Adrenal gland (tissue), 12 donors: Measurements from ENCODE around the gene ANO4. TPM values are rescaled to one million over a fixed set of nuclear protein-coding genes. Genes with fewer than 3 reads are reported as not detected.

Source experiments
- DNase-seq, 7 donors: peaks; one replicate each; pipeline ENCODE4 v3.0.0-alpha.2; 2019 to 2020
- H3K27ac ChIP-seq, 5 donors: fragments of 200-600 bp; sonication (generic) in 4 of 5; 1 replicate in 3 of 5; 2 replicates in 2 of 5; pipeline versions ENCODE4 v1.5.1 to v1.8.0; 2016 to 2020; ENCODE audit warnings: mild to moderate bottlenecking in 1 of 5
- H3K27me3 ChIP-seq: fragments of 200-600 bp; 2 replicates; pipeline ENCODE4 v1.8.0; 2021
- H3K36me3 ChIP-seq, 2 donors: fragments of 200-600 bp; replicated peaks in 1 of 2; 1 replicate in 1 of 2; 2 replicates in 1 of 2; pipeline versions ENCODE4 v1.5.1 to v1.8.0; 2018 to 2022
- H3K4me1 ChIP-seq, 2 donors: fragments of 200-600 bp; replicated peaks in 1 of 2; 1 replicate in 1 of 2; 2 replicates in 1 of 2; pipeline versions ENCODE4 v1.5.1 to v1.8.0; 2018 to 2021
- H3K4me3 ChIP-seq, 4 donors: fragments of 200-600 bp; sonication (generic) in 3 of 4; one replicate each; pipeline ENCODE4 v1.5.1; 2016 to 2018
- H3K9me3 ChIP-seq, 3 donors: fragments of 200-600 bp; sonication (generic) in 1 of 3; replicated peaks in 1 of 3; 1 replicate in 2 of 3; 2 replicates in 1 of 3; pipeline versions ENCODE4 v1.5.1 to v1.8.0; 2016 to 2021
- CTCF ChIP-seq, 6 experiments: fragments of 450-650 bp in 4 of 6; fragments of 200-600 bp in 2 of 6; sonication (generic) in 1 of 6; IDR thresholded peaks; 1 replicate in 5 of 6; 2 replicates in 1 of 6; pipeline versions ENCODE4 v1.5.1 to v1.8.0; 2016 to 2021; ENCODE audit warnings: antibody characterized with exemption in 6 of 6, mild to moderate bottlenecking in 2 of 6, moderate library complexity in 1 of 6
- POLR2A ChIP-seq, 2 donors: fragments of 450-650 bp; IDR thresholded peaks; one replicate each; pipeline ENCODE4 v1.6.1; 2017; ENCODE audit warnings: antibody characterized with exemption in 2 of 2, mild to moderate bottlenecking in 2 of 2, moderate library complexity in 1 of 2
- WGBS, 4 donors: extraction: QIAGEN DNeasy Blood & Tissue Kit in 2 of 4; methylation state at CpG; one replicate each; pipeline versions ENCODE4 v1.1.5 to v1.1.7; 2013 to 2017; 5-methylcytosine and 5-hydroxymethylcytosine counted together
- intact Hi-C, 2 donors: fragments of 100-400 bp; cut with DNase I; formaldehyde crosslinking; loops; one replicate each; pipeline versions ENCODE4 v1.14.1 to v1.15.0; 2022 to 2023
- polyA plus RNA-seq, 3 donors: library from polyadenylated mRNA; stranded (reverse); fragments of 200-250 nt in 2 of 3; fragments of 350-450 nt in 1 of 3; fragmentation: Illumina TruSeq in 1 of 3; extraction: RNeasy Lipid Tissue Mini Kit (QIAGEN cat#74804) in 1 of 3; gene quantifications; one replicate each; pipeline ENCODE4 v1.2.3, GENCODE V29; 2013 to 2014
- total RNA-seq, 9 donors: library from RNA; depleted of rRNA in 4 of 9; stranded (reverse); fragments of >200 nt in 4 of 9; fragments of 120-200 nt in 1 of 9; fragmentation: NEBNext Ultra II Directional in 1 of 9; extraction: Animal tissue kit (Norgen Biotek cat#: 25700) in 1 of 9; gene quantifications; one replicate each; pipeline versions ENCODE4 v1.1.0 to v1.2.4, GENCODE V29; 2013 to 2023
- donor health status: healthy with polysubstance abuse.
- donor health status: Bipolar disorder and iron deficiency.
- donor health status: DM: yes; HTN: yes; CAD: no.
- donor health status: DM: no; HTN: no; CAD: no.
- donor health status: DM: no; HTN: no; CAD: no.
- donor health status: DM: yes; HTN: yes; CAD: no.

ANO4 gene
- total and polyA plus RNA-seq, 12 donors: 5.6 to 37.4 (median 10.2) TPM

- intact Hi-C loops: no loop called here
- no peaks in the 10 kb centered on the region for H3K36me3 ChIP-seq
- H3K27ac ChIP-seq: no peak overlapping the region
- no peak for DNase-seq
- H3K9me3 ChIP-seq: no peaks in the 10 kb centered on the region
- TF ChIP-seq CTCF (IDR thresholded peaks at IDR 0.05) (no peak), POLR2A (IDR thresholded peaks at IDR 0.05) (no peak)
- no peaks in the 10 kb centered on the region for H3K4me1 ChIP-seq
- WGBS, 4 donors: 79 to 91% (median 81%) methylated on average over 3 of the region's 3 CpGs
- no peak overlapping the region for H3K4me3 ChIP-seq
- H3K27me3 ChIP-seq: no peaks in the 10 kb centered on the region
These were observed 109.7 kb downstream of the ANO4 start for GRCh38 chr12:100904270-100904669.

GRCh38 chr12:100908501-100908900 is 113.9 kb downstream of the ANO4 start:
- 85 to 91% (median 88%) methylated on average over 2 of the region's 2 CpGs for WGBS, 4 donors
- Histone ChIP-seq H3K4me3 (no peak overlapping the region), H3K36me3 (no peaks in the 10 kb centered on the region), H3K27me3 (no peaks in the 10 kb centered on the region), H3K9me3 (no peaks in the 10 kb centered on the region), H3K27ac (no peak overlapping the region), H3K4me1 (no peaks in the 10 kb centered on the region)
- TF ChIP-seq CTCF (IDR thresholded peaks at IDR 0.05): no peak
- no peak for TF ChIP-seq POLR2A (IDR thresholded peaks at IDR 0.05)
- intact Hi-C loops: no loop called here
- DNase-seq: no peak

- Histone ChIP-seq H3K27ac (no peak overlapping the region), H3K4me3 (no peak overlapping the region), H3K9me3 (no peaks in the 10 kb centered on the region), H3K27me3 (no peaks in the 10 kb centered on the region), H3K36me3 (no peaks in the 10 kb centered on the region), H3K4me1 (no peaks in the 10 kb centered on the region)
- DNase-seq: no peak
- 72 to 83% (median 80%) methylated on average over 4 of the region's 4 CpGs for WGBS, 4 donors
- TF ChIP-seq CTCF (IDR thresholded peaks at IDR 0.05) (no peak), POLR2A (IDR thresholded peaks at IDR 0.05) (no peak)
- intact Hi-C loops: no loop called here
These were observed 119.5 kb downstream of the ANO4 start for GRCh38 chr12:100913872-100914592.

- DNase-seq: no peak
- no peak for TF ChIP-seq POLR2A (IDR thresholded peaks at IDR 0.05)
- TF ChIP-seq CTCF (IDR thresholded peaks at IDR 0.05): no peak
- WGBS, 4 donors: 58 to 68% (median 63%) methylated on average over 2 of the region's 2 CpGs
- intact Hi-C loops: no loop called here
- H3K4me1 ChIP-seq: no peaks in the 10 kb centered on the region
- H3K4me3 ChIP-seq: no peak overlapping the region
- H3K27me3 ChIP-seq: no peaks in the 10 kb centered on the region
- no peaks in the 10 kb centered on the region for H3K36me3 ChIP-seq
- no peaks in the 10 kb centered on the region for H3K9me3 ChIP-seq
- H3K27ac ChIP-seq: no peak overlapping the region
These were observed 124.5 kb downstream of the ANO4 start for GRCh38 chr12:100919116-100919515.
